K562 (cell line): Measurements from ENCODE around the gene PCBP3. TPM values are rescaled to one million over a fixed set of nuclear protein-coding genes. Genes with fewer than 3 reads are reported as not detected.

Experiments
- DLX4 ChIP-seq: fragments of 250-450 bp; sonication (Bioruptor Pico); IDR thresholded peaks from 2 replicates; pipeline ENCODE4 v1.6.1; 2021; ENCODE audit warnings: mild to moderate bottlenecking
- ELF4 ChIP-seq: fragments of 450-650 bp; formaldehyde crosslinking; IDR thresholded peaks from 2 replicates; pipeline ENCODE4 v1.4.0; 2022; ENCODE audit warnings: missing genetic modification characterization
- HDAC2 ChIP-seq: fragments of 450-650 bp; IDR thresholded peaks from 2 replicates; pipeline ENCODE4 v1.6.1; 2016; ENCODE audit warnings: mild to moderate bottlenecking
- IRF2 ChIP-seq: sonication (generic); formaldehyde crosslinking; IDR thresholded peaks from 2 replicates; pipeline ENCODE4 v1.8.1; 2022; ENCODE audit warnings: mild to moderate bottlenecking, missing genetic modification reagents
- PHB ChIP-seq: fragments of 250-450 bp; sonication (Bioruptor Pico); IDR thresholded peaks from 2 replicates; pipeline ENCODE4 v1.5.0; 2021
- PURB ChIP-seq: sonication (generic); formaldehyde crosslinking; IDR thresholded peaks from 2 replicates; pipeline ENCODE4 v1.9.0; 2021; ENCODE audit warnings: low read depth, mild to moderate bottlenecking, missing genetic modification reagents
- PYGO2 ChIP-seq: fragments of 450-650 bp; IDR thresholded peaks from 2 replicates; pipeline ENCODE4 v1.6.1; 2016; ENCODE audit warnings: mild to moderate bottlenecking, missing genetic modification characterization, moderate library complexity, missing compliant biosample characterization
- ZNF57 ChIP-seq: fragments of 450-650 bp; formaldehyde crosslinking; IDR thresholded peaks from 2 replicates; pipeline ENCODE4 v1.4.0; 2020; ENCODE audit warnings: mild to moderate bottlenecking, moderate library complexity
- ZNF586 ChIP-seq: fragments of 450-650 bp; formaldehyde crosslinking; conservative IDR thresholded peaks from 2 replicates; pipeline ENCODE4 v1.4.0; 2020; ENCODE audit warnings: mild to moderate bottlenecking, moderate library complexity
- ZNF589 ChIP-seq: fragments of 200-800 bp; sonication (Bioruptor generic); IDR thresholded peaks from 2 replicates; pipeline ENCODE4 v1.6.1; 2016; ENCODE audit warnings: low read depth, missing genetic modification characterization, missing compliant biosample characterization
- polyA plus RNA-seq, 8 experiments: library from polyadenylated mRNA; depleted of rRNA in 4 of 8; stranded (reverse) in 5 of 8; unstranded in 3 of 8; fragments of >200 nt; fragmentation: Nextera tagmentation in 2 of 8; fragmentation: Illumina TruSeq in 1 of 8; extraction: Ambion mirVana in 2 of 8; extraction: Trizol in 1 of 8; gene quantifications; 2 replicates each; pipeline versions ENCODE4 v1.2.1 to v1.2.3, GENCODE V29; 2011 to 2014; ENCODE audit warnings: inconsistent platforms in 1 of 8, missing spikeins in 1 of 8
- total RNA-seq, 7 experiments: library from RNA; depleted of rRNA in 6 of 7; stranded (reverse); fragments of >200 nt in 6 of 7; fragmentation: Illumina TruSeq in 2 of 7; extraction: Trizol in 2 of 7; gene quantifications; 2 replicates each; pipeline versions ENCODE4 v1.2.1 to v1.2.3, GENCODE V29; 2011 to 2021; ENCODE audit warnings: low replicate concordance in 1 of 7
- TF ChIP-seq, protein P1 (sequence below): sonication (generic); formaldehyde crosslinking; IDR thresholded peaks from 2 replicates; pipeline ENCODE4 v1.8.0; 2023; ENCODE audit warnings: missing genetic modification reagents, mild to moderate bottlenecking, borderline replicate concordance
- TF ChIP-seq, protein P2 (sequence below): sonication (generic); formaldehyde crosslinking; IDR thresholded peaks from 2 replicates; pipeline ENCODE4 v1.4.0; 2020; ENCODE audit warnings: mild to moderate bottlenecking, missing genetic modification reagents

The PCBP3 gene
- total and polyA plus RNA-seq, 9 of the 15 experiments (the other 6 are each of a cell fraction or from before 2014, with no cell fraction given): 0.18 TPM; not detected in 8

- TF ChIP-seq, protein P1, sequence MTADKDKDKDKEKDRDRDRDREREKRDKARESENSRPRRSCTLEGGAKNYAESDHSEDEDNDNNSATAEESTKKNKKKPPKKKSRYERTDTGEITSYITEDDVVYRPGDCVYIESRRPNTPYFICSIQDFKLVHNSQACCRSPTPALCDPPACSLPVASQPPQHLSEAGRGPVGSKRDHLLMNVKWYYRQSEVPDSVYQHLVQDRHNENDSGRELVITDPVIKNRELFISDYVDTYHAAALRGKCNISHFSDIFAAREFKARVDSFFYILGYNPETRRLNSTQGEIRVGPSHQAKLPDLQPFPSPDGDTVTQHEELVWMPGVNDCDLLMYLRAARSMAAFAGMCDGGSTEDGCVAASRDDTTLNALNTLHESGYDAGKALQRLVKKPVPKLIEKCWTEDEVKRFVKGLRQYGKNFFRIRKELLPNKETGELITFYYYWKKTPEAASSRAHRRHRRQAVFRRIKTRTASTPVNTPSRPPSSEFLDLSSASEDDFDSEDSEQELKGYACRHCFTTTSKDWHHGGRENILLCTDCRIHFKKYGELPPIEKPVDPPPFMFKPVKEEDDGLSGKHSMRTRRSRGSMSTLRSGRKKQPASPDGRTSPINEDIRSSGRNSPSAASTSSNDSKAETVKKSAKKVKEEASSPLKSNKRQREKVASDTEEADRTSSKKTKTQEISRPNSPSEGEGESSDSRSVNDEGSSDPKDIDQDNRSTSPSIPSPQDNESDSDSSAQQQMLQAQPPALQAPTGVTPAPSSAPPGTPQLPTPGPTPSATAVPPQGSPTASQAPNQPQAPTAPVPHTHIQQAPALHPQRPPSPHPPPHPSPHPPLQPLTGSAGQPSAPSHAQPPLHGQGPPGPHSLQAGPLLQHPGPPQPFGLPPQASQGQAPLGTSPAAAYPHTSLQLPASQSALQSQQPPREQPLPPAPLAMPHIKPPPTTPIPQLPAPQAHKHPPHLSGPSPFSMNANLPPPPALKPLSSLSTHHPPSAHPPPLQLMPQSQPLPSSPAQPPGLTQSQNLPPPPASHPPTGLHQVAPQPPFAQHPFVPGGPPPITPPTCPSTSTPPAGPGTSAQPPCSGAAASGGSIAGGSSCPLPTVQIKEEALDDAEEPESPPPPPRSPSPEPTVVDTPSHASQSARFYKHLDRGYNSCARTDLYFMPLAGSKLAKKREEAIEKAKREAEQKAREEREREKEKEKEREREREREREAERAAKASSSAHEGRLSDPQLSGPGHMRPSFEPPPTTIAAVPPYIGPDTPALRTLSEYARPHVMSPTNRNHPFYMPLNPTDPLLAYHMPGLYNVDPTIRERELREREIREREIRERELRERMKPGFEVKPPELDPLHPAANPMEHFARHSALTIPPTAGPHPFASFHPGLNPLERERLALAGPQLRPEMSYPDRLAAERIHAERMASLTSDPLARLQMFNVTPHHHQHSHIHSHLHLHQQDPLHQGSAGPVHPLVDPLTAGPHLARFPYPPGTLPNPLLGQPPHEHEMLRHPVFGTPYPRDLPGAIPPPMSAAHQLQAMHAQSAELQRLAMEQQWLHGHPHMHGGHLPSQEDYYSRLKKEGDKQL: no peak
- TF ChIP-seq, protein P2, sequence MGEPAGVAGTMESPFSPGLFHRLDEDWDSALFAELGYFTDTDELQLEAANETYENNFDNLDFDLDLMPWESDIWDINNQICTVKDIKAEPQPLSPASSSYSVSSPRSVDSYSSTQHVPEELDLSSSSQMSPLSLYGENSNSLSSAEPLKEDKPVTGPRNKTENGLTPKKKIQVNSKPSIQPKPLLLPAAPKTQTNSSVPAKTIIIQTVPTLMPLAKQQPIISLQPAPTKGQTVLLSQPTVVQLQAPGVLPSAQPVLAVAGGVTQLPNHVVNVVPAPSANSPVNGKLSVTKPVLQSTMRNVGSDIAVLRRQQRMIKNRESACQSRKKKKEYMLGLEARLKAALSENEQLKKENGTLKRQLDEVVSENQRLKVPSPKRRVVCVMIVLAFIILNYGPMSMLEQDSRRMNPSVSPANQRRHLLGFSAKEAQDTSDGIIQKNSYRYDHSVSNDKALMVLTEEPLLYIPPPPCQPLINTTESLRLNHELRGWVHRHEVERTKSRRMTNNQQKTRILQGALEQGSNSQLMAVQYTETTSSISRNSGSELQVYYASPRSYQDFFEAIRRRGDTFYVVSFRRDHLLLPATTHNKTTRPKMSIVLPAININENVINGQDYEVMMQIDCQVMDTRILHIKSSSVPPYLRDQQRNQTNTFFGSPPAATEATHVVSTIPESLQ: no peak
- TF ChIP-seq IRF2 (CRISPR knock-in tag): no peak
- no peak for TF ChIP-seq ZNF586 (CRISPR knock-in tag)
- TF ChIP-seq PYGO2 (tag): no peak
- TF ChIP-seq ZNF589 (CRISPR knock-in tag): no peak
- TF ChIP-seq DLX4 (CRISPR knock-in tag): no peak
- no peak for TF ChIP-seq ZNF57 (CRISPR knock-in tag)
- no peak for TF ChIP-seq PURB (CRISPR knock-in tag)
- no peak for TF ChIP-seq PHB (CRISPR knock-in tag)
- no peak for TF ChIP-seq ELF4 (CRISPR knock-in tag)
- no peak for TF ChIP-seq HDAC2
Measured at GRCh38 chr21:45820171-45821091, 176.9 kb downstream of the PCBP3 start (continued).
